DOHH2 (cell line): ENCODE data around the gene IFITM2.

Experiments used
- EZH2phosphoT487 ChIP-seq: fragments of 200-600 bp; sonication (generic); IDR thresholded peaks from 2 replicates; pipeline ENCODE4 v1.6.1; 2017; ENCODE audit warnings: borderline replicate concordance, mild to moderate bottlenecking, antibody characterized with exemption, low read length, moderate library complexity, mixed read lengths
- TF ChIP-seq, protein P1 (sequence below): fragments of 200-600 bp; sonication (generic); IDR thresholded peaks from one replicate; pipeline ENCODE4 v1.5.1; 2014; ENCODE audit warnings: antibody characterized with exemption, mild to moderate bottlenecking, low read depth, low read length; ENCODE audit not compliant: poor library complexity, severe bottlenecking

DNA sequence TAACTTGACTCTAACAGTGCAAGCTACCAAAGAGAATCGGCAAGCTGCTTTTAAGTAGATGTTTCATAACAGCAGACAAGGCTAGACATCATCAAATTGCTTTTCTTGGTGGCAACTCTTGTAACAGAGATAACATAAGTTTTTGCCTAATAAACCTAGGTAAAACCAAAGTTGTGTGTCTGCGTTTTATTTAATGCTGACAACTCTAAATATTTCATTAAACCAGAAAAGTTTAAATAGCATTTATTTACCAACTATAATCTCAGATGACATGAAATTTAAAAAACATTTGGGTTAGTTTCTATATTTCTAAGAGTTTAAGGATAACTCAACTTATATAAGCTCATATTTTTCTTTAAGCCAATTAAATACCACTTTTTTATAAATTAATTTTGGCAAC is 32.3 kb downstream of the IFITM2 start:
- TF ChIP-seq, protein P1, sequence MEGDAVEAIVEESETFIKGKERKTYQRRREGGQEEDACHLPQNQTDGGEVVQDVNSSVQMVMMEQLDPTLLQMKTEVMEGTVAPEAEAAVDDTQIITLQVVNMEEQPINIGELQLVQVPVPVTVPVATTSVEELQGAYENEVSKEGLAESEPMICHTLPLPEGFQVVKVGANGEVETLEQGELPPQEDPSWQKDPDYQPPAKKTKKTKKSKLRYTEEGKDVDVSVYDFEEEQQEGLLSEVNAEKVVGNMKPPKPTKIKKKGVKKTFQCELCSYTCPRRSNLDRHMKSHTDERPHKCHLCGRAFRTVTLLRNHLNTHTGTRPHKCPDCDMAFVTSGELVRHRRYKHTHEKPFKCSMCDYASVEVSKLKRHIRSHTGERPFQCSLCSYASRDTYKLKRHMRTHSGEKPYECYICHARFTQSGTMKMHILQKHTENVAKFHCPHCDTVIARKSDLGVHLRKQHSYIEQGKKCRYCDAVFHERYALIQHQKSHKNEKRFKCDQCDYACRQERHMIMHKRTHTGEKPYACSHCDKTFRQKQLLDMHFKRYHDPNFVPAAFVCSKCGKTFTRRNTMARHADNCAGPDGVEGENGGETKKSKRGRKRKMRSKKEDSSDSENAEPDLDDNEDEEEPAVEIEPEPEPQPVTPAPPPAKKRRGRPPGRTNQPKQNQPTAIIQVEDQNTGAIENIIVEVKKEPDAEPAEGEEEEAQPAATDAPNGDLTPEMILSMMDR = no peak
- TF ChIP-seq EZH2phosphoT487 = no peak
